Heart left ventricle (tissue), 13 donors: ENCODE results near the gene DNAJB9.

Experiments used
- POLR2A ChIP-seq, 2 donors: fragments of 450-650 bp; IDR thresholded peaks; one replicate each; pipeline ENCODE4 v1.6.1; 2017; ENCODE audit warnings: antibody characterized with exemption in 2 of 2, mild to moderate bottlenecking in 2 of 2, moderate library complexity in 2 of 2
- TF ChIP-seq, protein P1 (sequence below), 12 donors: fragments of 200-600 bp; sonication (generic) in 4 of 12; IDR thresholded peaks; one replicate each; pipeline versions ENCODE4 v1.5.0 to v1.8.0; 2018 to 2022; ENCODE audit warnings: antibody characterized with exemption in 12 of 12, mild to moderate bottlenecking in 5 of 12
- donor health status: ischemic (EF 13 %, LVEDD 7.1; RV severe dilation, severe dysfunction).
- donor health status: DM: no; HTN: yes; CAD: no.
- donor health status: DM: no; HTN: no; CAD: no.
- donor health status: ischemic (EF 25% LVEDD 6.9; RV normal size, moderate dysfunction).
- donor health status: ischemic (EF 25% LVEDD 5.7; RV mildly dilated, moderate dysfunction).
- donor health status: ischemic (EF 35%, LVEDD 5.7; RV mildly dilated, moderate dysfunction).
- donor health status: nonischemic (EF 11% LVEDD 7.7; RV severe dilation, severe dysfunction).
- donor health status: DM: yes; HTN: yes; CAD: no.
- donor health status: PGD.
- donor health status: ischemic (EF 29% LVEDD 5.4; RV normal size, mild dysfunction).
- donor health status: nonischemic (EF 23%, LVEDD 6.1; RV moderate dilation, normal function).

DNA sequence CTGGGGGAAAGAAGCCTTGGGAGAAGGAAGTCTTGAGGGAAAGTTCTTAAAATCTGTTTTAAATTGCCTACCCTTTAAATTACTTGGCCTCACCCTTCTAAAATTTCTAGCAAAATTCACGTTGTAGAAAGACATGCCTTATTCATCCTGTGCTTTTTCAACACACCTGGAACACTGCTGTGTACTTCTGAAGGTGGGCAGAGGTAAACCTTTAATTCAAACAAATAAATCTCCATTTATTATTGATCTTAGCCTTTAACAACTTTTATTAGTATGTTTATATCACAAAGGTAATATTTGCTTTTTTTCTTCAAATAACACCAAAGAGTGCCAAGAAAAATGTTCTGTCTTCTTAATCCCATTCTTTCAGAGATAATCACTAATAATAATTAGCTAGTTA is 30.7 kb downstream of the DNAJB9 start:
- no peak for TF ChIP-seq POLR2A (IDR thresholded peaks at IDR 0.05)
- TF ChIP-seq, protein P1, sequence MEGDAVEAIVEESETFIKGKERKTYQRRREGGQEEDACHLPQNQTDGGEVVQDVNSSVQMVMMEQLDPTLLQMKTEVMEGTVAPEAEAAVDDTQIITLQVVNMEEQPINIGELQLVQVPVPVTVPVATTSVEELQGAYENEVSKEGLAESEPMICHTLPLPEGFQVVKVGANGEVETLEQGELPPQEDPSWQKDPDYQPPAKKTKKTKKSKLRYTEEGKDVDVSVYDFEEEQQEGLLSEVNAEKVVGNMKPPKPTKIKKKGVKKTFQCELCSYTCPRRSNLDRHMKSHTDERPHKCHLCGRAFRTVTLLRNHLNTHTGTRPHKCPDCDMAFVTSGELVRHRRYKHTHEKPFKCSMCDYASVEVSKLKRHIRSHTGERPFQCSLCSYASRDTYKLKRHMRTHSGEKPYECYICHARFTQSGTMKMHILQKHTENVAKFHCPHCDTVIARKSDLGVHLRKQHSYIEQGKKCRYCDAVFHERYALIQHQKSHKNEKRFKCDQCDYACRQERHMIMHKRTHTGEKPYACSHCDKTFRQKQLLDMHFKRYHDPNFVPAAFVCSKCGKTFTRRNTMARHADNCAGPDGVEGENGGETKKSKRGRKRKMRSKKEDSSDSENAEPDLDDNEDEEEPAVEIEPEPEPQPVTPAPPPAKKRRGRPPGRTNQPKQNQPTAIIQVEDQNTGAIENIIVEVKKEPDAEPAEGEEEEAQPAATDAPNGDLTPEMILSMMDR (IDR thresholded peaks at IDR 0.05), result no peak
